Activated CD8-positive, alpha-beta memory T cell treated with anti-CD3 and anti-CD28 coated beads for 1 hour (primary cell): Measurements from ENCODE around the gene TMEM131.

Experiments used
- DNase-seq, 2 donors: peaks; one replicate each; pipeline ENCODE4 v3.0.0-alpha.2; 2020; ENCODE audit warnings: low read depth in 1 of 2; ENCODE audit errors: extremely low read depth in 1 of 2

The TMEM131 gene

GRCh38 chr2:97766567-97766966 lies 229.2 kb downstream of the TMEM131 start:
- no peak for DNase-seq

DNA sequence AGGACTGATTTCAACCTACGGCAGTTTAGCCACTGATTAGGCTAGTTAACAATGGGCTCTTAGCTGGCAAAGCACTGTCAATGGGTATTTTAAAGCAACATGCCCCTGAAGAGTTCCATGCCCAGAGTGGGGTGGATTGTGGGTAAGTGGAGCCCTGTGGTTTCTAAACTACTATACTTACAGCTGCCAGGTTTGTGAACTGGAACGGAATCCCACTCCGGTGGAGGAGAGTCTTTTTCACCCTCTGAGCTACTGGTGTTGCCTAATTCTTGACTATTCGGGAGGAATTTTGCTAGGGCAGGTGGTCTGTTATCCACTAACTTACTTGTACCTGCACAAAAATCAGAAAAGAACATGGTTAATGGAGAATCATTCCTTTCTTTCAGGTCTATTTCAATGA lies 229.8 kb downstream of the TMEM131 start:
- no peak for DNase-seq

DNA sequence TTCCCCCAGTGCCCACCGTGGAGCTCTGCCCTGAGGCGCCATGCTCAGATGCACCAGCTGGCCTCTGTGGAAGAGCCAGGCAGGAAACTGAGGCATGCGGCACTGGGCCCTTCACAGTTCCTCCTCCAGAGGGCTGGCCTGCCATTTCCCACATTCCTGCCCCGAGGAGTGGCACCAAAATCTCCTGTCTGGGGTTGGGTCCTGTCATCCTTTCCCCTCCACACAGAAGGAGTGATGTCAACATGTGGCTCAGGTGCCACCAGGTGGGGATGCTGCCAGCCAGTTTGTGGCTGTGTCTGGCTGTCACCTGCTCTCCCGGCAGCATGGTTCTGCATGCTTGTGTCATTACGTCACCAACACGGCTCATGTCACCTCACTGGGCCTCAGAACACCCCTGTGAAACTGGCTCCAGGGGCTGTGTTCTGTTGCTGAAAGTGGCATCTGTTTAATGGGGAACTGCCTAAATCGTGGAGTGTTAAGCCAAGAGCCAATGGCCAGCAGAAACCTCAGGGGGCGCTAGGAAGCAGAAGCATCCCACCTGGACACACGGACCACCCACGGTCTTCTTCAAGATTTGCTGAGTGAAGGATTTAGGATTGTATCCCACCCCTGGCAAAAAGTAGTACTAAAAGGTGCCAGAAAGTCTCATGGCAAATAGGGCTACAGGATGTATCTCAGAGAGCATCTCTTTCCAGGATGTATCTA lies 231.0 kb downstream of the TMEM131 start:
- DNase-seq: no peak

DNA sequence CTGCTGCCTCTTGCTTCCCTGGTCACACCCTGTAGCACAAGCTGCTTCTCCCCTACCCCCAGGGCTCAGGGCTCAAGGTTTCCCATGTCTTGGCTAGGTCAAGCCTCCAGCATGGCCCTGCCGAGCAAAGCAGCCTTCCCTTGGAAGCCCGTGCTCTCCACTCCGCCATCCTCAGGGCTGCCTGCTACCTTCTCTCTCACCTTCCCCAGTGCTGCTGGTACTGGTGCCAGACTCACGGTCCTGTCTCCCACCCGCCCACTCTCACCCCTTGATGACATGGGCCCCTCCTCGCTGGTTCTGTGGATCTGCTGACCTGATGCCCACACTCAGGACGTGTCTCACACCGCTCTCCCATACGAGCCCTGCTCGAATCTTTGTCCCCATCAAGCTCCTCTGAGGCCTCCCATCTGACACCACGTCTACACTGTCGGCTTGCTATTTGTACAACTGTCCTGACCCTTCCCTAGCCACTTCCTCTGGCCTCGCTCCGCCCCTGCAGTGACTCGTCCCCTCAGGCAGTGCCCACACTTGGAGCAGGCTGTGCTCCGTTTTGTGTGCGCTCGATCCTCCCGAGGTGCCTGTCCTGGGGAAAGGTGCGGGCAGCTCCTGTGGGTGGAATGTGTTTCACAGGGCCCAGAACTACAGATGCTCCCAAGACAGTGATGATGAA lies 232.4 kb downstream of the TMEM131 start:
- DNase-seq: no peak

DNA sequence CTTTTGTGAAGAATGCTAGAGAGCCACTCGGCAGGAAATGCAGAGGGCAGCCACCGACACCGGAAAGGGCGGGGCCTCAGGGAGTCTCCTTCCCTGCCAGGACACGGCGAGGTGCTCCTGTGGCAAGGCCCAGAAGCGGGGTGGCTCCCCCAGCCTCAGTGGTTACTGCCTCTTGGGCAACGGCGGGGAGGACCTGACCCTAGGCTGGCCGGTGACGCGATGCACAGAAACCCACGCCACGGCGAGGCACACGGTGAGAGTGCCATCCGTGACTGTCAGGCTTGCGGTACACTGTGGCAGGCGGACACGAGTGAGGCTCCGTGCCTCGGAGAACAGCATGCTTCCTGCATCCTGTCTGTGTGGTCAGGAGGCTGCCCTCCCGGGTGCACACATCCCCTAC lies 234.6 kb downstream of the TMEM131 start:
- peak in 1 of 2 donors; percentile 39 for DNase-seq

DNA sequence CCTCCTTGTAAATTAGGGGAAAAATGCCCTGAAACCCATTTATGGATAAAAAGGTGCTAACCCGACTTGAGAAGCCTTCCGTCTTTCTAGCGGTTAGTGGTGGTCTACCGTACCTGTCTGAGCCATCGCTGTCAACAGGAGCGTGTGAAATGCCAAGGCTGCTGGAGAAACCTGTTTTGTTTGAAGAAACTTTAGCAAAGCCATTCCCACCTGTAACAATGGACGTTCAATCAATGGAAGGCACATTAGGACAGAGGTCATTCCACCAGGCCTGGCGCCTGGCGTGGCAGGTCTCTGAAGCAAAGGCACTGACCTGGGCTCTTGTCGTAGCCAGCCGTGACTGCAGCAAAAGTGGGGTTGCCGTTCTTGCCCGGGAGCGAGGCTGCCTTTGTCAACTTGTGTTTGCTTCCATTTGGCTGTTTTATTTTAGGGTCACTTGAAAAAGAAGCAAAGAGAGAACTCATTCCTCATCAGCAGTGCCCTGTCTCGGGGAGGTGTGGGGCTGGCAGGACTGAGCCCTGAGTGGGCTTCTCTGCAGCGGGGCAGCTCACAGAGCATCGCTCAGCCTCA lies 235.2 kb downstream of the TMEM131 start:
- DNase-seq: no peak

DNA sequence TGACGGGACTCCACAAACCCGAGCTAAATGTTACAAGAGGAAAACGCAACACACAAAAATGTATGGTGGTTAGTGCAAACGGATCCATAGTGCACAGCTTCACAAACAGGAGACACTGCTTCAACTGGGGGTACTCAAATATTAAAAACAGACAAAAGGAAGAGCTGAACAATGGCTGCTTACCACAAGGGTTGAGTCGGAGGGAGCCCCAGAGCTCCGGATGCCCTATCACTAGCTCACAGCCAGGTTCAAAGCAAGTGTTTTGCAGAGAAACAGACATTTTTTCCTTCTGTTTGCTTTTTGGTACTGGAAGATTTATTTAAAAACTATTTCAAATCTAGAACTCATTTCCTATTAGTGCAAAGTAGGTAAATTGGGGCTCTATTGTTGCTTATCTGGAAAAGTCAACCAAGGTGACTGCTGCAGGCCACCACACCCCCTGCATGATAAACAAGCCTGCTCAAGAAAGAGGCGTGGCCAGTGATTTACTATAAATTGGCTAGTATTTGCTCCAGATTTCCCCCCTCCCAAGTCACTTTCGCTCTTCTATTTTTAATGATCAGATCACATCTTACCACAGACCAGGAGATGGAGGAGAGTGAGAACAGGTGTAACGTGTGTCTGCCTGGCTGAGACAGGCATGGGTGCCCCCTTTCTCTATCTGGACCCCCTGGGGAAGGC lies 235.9 kb downstream of the TMEM131 start:
- no peak for DNase-seq

- DNase-seq: no peak
Observed at GRCh38 chr2:97758131-97758705, 237.5 kb downstream of the TMEM131 start.

DNA sequence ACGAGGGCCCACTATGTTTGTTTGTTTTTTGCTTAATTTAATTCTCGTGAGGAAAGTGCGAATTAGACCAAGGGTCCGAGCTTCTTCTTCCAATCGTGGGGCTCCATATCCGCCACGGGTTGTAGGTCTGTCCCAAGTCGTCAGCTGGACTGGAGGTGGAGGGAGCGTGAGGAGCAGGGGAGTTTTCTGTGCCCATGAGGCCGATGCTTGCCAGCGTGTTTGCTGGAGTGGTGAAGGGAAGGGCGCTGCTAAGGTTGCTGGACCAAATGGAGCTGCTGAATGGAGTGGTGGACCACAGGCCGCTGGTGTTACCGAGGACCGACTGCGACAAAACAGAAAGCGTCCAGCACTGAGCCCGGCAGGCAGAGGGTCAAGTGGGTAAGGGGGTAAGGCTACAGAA lies 238.7 kb downstream of the TMEM131 start:
- no peak for DNase-seq

- no peak for DNase-seq
Observed at GRCh38 chr2:97755491-97755890, 240.3 kb downstream of the TMEM131 start.

DNA sequence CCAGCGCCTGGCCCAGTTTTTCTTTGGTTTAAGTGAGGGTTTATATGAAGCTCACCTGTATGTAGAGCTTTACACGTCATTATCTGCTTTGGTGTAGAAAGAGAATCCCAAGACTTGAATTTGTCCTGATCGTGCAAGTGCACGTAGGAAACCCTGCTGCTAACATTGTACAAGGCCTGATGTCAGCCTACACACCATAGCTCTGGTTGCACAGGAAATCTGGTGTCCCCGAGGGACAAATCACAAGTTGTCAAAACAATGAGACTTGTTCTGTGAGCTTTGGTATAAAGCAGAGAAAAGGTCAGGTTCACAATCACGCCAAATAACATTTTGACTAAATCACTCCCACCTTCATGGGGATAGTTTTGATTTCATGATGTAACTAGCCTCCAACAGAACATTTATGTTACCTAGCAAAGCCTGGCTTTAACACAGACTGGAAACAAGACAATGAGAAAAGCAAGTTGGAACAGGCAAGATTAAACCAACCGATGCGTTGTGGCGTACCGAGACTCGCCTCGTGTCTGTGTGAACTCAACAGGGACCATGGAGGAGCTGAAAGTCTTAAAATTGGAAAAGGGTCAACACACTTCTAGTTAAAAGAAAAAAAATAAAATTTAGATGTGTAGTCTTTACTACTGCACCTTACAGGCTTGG lies 240.9 kb downstream of the TMEM131 start:
- DNase-seq: no peak

- DNase-seq: no peak
Observed at GRCh38 chr2:97752342-97753334, 243.1 kb downstream of the TMEM131 start.

DNA sequence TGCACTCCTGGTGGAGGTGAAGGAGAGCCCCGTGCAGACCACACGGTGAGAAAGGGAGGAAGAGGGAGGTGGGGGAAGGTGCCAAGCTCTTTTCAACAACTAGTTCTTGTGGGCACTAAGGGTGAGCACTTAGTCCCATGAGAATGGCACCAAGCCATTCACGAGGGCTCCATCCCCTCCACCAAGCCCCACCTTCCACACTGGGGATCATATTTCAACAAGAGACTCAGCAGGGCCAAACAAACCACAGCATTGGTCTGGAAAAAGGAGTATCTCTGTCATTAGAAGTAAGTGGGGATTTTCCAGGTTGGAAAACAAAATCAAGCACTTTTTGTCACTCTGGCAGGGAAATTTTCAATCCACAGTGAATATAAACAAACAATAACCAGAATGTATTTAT lies 244.0 kb downstream of the TMEM131 start:
- no peak for DNase-seq

- DNase-seq: no peak
Observed at GRCh38 chr2:97750017-97750416, 245.7 kb downstream of the TMEM131 start.

GRCh38 chr2:97749581-97749980 lies 246.2 kb downstream of the TMEM131 start:
- no peak for DNase-seq

DNA sequence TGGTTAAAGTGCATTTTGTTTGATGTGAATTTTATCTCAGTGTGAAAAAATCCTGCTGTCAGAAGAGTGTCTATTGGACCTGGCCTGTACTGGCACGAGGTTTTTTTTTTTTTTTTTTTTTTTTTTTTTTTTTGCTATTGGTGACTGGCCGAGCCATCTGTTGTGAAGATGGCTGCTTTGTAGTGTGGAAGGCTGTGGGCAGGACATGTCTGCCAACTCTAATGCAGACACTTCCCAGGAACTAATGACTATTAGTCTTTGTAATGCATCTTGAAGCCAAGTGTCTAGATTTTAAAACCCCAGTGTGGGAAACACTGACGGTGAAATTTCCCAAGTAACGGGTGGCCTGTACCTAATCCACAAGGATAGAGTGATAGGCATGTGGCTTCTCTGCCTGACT lies 248.0 kb downstream of the TMEM131 start:
- no peak for DNase-seq

- DNase-seq: no peak
Observed at GRCh38 chr2:97747285-97747684, 248.5 kb downstream of the TMEM131 start.

- DNase-seq: no peak
Observed at GRCh38 chr2:97745474-97746174, 250.1 kb downstream of the TMEM131 start.

- DNase-seq: no peak
Observed at GRCh38 chr2:97743913-97744312, 251.8 kb downstream of the TMEM131 start.
